ENCODE results near the gene RAB25. TPM values are rescaled to one million over a fixed set of nuclear protein-coding genes. Genes with fewer than 3 reads are reported as not detected.

RAB25 gene
- total RNA-seq, 3 donors from 2014 or later = 40.3 to 68.6 TPM; not detected in 1

DNA sequence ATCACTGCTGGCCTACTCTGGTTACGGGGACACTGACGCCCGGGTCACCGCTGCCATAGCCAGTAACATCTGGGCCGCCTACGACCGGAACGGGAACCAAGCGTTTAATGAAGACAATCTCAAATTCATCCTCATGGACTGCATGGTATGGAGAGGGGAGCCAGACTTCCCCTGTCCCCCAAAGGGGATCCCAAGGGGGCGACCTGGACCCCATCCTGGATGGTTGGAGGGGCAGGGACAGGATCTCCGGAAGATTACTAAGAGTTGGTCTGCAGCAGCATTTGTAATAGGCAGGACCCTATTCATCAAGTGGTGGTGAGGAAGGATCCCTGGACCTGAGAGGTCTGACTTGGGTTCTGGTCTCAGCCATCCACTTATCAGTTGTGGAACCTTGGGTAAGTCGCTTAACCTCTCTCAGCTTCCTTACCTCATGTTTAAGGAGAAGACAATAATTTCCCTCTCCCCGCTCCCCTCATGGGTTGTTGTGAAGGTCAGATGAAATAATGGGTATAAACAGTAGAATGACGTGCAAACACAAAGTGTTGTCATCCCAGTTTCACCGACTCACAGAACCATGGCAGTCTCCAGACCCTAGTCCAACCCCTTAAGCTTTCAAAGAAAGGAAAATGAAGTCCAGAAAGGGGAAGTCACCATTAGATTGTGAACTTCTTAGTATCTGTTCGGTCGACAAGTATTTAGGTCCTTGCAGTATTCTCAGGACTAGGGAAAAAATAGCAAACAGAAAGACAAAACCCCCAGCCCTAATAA is 5.5 kb upstream of the RAB25 start:
- peak overlapping the region; percentile 87 to 91 for H3K27ac ChIP-seq
- no peaks in the 10 kb centered on the region for H3K27me3 ChIP-seq
- no peak for DNase-seq (ENCODE audit: low spot score in 2 of 2)
- TF ChIP-seq POLR2A (IDR thresholded peaks at IDR 0.05) = no peak
- TF ChIP-seq, protein P1, sequence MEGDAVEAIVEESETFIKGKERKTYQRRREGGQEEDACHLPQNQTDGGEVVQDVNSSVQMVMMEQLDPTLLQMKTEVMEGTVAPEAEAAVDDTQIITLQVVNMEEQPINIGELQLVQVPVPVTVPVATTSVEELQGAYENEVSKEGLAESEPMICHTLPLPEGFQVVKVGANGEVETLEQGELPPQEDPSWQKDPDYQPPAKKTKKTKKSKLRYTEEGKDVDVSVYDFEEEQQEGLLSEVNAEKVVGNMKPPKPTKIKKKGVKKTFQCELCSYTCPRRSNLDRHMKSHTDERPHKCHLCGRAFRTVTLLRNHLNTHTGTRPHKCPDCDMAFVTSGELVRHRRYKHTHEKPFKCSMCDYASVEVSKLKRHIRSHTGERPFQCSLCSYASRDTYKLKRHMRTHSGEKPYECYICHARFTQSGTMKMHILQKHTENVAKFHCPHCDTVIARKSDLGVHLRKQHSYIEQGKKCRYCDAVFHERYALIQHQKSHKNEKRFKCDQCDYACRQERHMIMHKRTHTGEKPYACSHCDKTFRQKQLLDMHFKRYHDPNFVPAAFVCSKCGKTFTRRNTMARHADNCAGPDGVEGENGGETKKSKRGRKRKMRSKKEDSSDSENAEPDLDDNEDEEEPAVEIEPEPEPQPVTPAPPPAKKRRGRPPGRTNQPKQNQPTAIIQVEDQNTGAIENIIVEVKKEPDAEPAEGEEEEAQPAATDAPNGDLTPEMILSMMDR (IDR thresholded peaks at IDR 0.05) = no peak
- no peak for TF ChIP-seq POLR2AphosphoS5 (IDR thresholded peaks at IDR 0.05)
- H3K36me3 ChIP-seq = no peaks in the 10 kb centered on the region
- H3K9me3 ChIP-seq = no peaks in the 10 kb centered on the region
- no peaks in the 10 kb centered on the region for H3K4me1 ChIP-seq
- intact Hi-C loops (cut with DNase I; ENCODE audit: low total_unique reads) = no loop called here
- H3K4me3 ChIP-seq = peak overlapping the region; percentile 79 to 90 (median 83)

- H3K4me3 ChIP-seq = no peak overlapping the region
- H3K27ac ChIP-seq = no peak overlapping the region
- H3K36me3 ChIP-seq = no peaks in the 10 kb centered on the region
- H3K27me3 ChIP-seq = no peaks in the 10 kb centered on the region
- no peak for DNase-seq (ENCODE audit: low spot score in 2 of 2)
- H3K4me1 ChIP-seq = no peaks in the 10 kb centered on the region
- intact Hi-C loops (cut with DNase I; ENCODE audit: low total_unique reads) = no loop called here
- H3K9me3 ChIP-seq = no peaks in the 10 kb centered on the region
- TF ChIP-seq POLR2A (IDR thresholded peaks at IDR 0.05) (no peak), POLR2AphosphoS5 (IDR thresholded peaks at IDR 0.05) (no peak)
- TF ChIP-seq, protein P1 (IDR thresholded peaks at IDR 0.05) = no peak
Measured at GRCh38 chr1:156056326-156056849, 4.6 kb upstream of the RAB25 start.

- intact Hi-C loops (cut with DNase I; ENCODE audit: low total_unique reads) = no loop called here
- TF ChIP-seq, protein P1 (IDR thresholded peaks at IDR 0.05) = no peak
- TF ChIP-seq POLR2AphosphoS5 (IDR thresholded peaks at IDR 0.05) (no peak), POLR2A (IDR thresholded peaks at IDR 0.05) (no peak)
- Histone ChIP-seq H3K4me3 (peak overlapping the region in 2 of 3 donors; percentile 51 to 64), H3K36me3 (no peaks in the 10 kb centered on the region), H3K9me3 (no peaks in the 10 kb centered on the region), H3K4me1 (no peaks in the 10 kb centered on the region), H3K27ac (peak overlapping the region; percentile 25 to 84), H3K27me3 (no peaks in the 10 kb centered on the region)
- no peak for DNase-seq (ENCODE audit: low spot score in 2 of 2)
Measured at GRCh38 chr1:156062189-156062588, 1.2 kb downstream of the RAB25 start.

DNA sequence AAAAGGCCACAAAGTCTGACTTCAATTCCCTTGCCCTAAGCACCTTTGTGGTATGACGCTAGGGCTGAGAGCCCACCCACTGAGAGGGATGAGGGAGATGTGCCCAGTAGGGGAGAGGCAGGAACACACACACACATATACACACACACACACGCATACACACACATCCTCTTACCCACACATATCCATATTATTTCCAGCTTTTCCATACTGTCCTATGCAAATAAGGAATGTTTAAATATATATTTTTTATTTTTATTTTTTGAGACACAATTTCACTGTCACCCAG is 3.0 kb downstream of the RAB25 start:
- Histone ChIP-seq H3K27me3 (no peaks in the 10 kb centered on the region), H3K27ac (no peak overlapping the region), H3K9me3 (no peaks in the 10 kb centered on the region), H3K4me3 (no peak overlapping the region), H3K4me1 (no peaks in the 10 kb centered on the region), H3K36me3 (no peaks in the 10 kb centered on the region)
- intact Hi-C loops (cut with DNase I; ENCODE audit: low total_unique reads) = no loop called here
- TF ChIP-seq POLR2AphosphoS5 (IDR thresholded peaks at IDR 0.05) (no peak), POLR2A (IDR thresholded peaks at IDR 0.05) (no peak)
- TF ChIP-seq, protein P1 (IDR thresholded peaks at IDR 0.05) = no peak
- no peak for DNase-seq (ENCODE audit: low spot score in 2 of 2)

GRCh38 chr1:156064615-156065014 is 3.7 kb downstream of the RAB25 start:
- H3K27me3 ChIP-seq = no peaks in the 10 kb centered on the region
- TF ChIP-seq POLR2AphosphoS5 (IDR thresholded peaks at IDR 0.05) = no peak
- TF ChIP-seq, protein P1 (IDR thresholded peaks at IDR 0.05) = no peak
- no peak for TF ChIP-seq POLR2A (IDR thresholded peaks at IDR 0.05)
- H3K9me3 ChIP-seq = no peaks in the 10 kb centered on the region
- H3K36me3 ChIP-seq = no peaks in the 10 kb centered on the region
- H3K27ac ChIP-seq = no peak overlapping the region
- no peak for DNase-seq (ENCODE audit: low spot score in 2 of 2)
- H3K4me3 ChIP-seq = no peak overlapping the region
- no peaks in the 10 kb centered on the region for H3K4me1 ChIP-seq
- intact Hi-C loops (cut with DNase I; ENCODE audit: low total_unique reads) = no loop called here
